ENCODE measurements around the gene FOLR2.

- TF ChIP-seq CTCF (IDR thresholded peaks at IDR 0.05; ENCODE audit: insufficient read depth, low read length, poor library complexity, severe bottlenecking) (no peak), EZH2phosphoT487 (conservative IDR thresholded peaks at IDR 0.05; ENCODE audit: low read length) (no peak)
Measured at GRCh38 chr11:72177656-72178055, 38.9 kb upstream of the FOLR2 start.
